Adrenal gland (tissue), 12 donors: ENCODE data around the gene DOCK9. TPM values are rescaled to one million over a fixed set of nuclear protein-coding genes. Genes with fewer than 3 reads are reported as not detected.

Experiments used
- DNase-seq, 7 donors: peaks; one replicate each; pipeline ENCODE4 v3.0.0-alpha.2; 2019 to 2020
- H3K27ac ChIP-seq, 5 donors: fragments of 200-600 bp; sonication (generic) in 4 of 5; 1 replicate in 3 of 5; 2 replicates in 2 of 5; pipeline versions ENCODE4 v1.5.1 to v1.8.0; 2016 to 2020; ENCODE audit warnings: mild to moderate bottlenecking in 1 of 5
- H3K27me3 ChIP-seq: fragments of 200-600 bp; 2 replicates; pipeline ENCODE4 v1.8.0; 2021
- H3K36me3 ChIP-seq, 2 donors: fragments of 200-600 bp; replicated peaks in 1 of 2; 1 replicate in 1 of 2; 2 replicates in 1 of 2; pipeline versions ENCODE4 v1.5.1 to v1.8.0; 2018 to 2022
- H3K4me1 ChIP-seq, 2 donors: fragments of 200-600 bp; replicated peaks in 1 of 2; 1 replicate in 1 of 2; 2 replicates in 1 of 2; pipeline versions ENCODE4 v1.5.1 to v1.8.0; 2018 to 2021
- H3K4me3 ChIP-seq, 4 donors: fragments of 200-600 bp; sonication (generic) in 3 of 4; one replicate each; pipeline ENCODE4 v1.5.1; 2016 to 2018
- H3K9me3 ChIP-seq, 3 donors: fragments of 200-600 bp; sonication (generic) in 1 of 3; replicated peaks in 1 of 3; 1 replicate in 2 of 3; 2 replicates in 1 of 3; pipeline versions ENCODE4 v1.5.1 to v1.8.0; 2016 to 2021
- POLR2A ChIP-seq, 2 donors: fragments of 450-650 bp; IDR thresholded peaks; one replicate each; pipeline ENCODE4 v1.6.1; 2017; ENCODE audit warnings: antibody characterized with exemption in 2 of 2, mild to moderate bottlenecking in 2 of 2, moderate library complexity in 1 of 2
- WGBS, 4 donors: extraction: QIAGEN DNeasy Blood & Tissue Kit in 2 of 4; methylation state at CpG; one replicate each; pipeline versions ENCODE4 v1.1.5 to v1.1.7; 2013 to 2017; 5-methylcytosine and 5-hydroxymethylcytosine counted together
- intact Hi-C, 2 donors: fragments of 100-400 bp; cut with DNase I; formaldehyde crosslinking; loops; one replicate each; pipeline versions ENCODE4 v1.14.1 to v1.15.0; 2022 to 2023
- polyA plus RNA-seq, 3 donors: library from polyadenylated mRNA; stranded (reverse); fragments of 200-250 nt in 2 of 3; fragments of 350-450 nt in 1 of 3; fragmentation: Illumina TruSeq in 1 of 3; extraction: RNeasy Lipid Tissue Mini Kit (QIAGEN cat#74804) in 1 of 3; gene quantifications; one replicate each; pipeline ENCODE4 v1.2.3, GENCODE V29; 2013 to 2014
- total RNA-seq, 9 donors: library from RNA; depleted of rRNA in 4 of 9; stranded (reverse); fragments of >200 nt in 4 of 9; fragments of 120-200 nt in 1 of 9; fragmentation: NEBNext Ultra II Directional in 1 of 9; extraction: Animal tissue kit (Norgen Biotek cat#: 25700) in 1 of 9; gene quantifications; one replicate each; pipeline versions ENCODE4 v1.1.0 to v1.2.4, GENCODE V29; 2013 to 2023
- TF ChIP-seq, protein P1 (sequence below), 6 experiments: fragments of 450-650 bp in 4 of 6; fragments of 200-600 bp in 2 of 6; sonication (generic) in 1 of 6; IDR thresholded peaks; 1 replicate in 5 of 6; 2 replicates in 1 of 6; pipeline versions ENCODE4 v1.5.1 to v1.8.0; 2016 to 2021; ENCODE audit warnings: antibody characterized with exemption in 6 of 6, mild to moderate bottlenecking in 2 of 6, moderate library complexity in 1 of 6
- donor health status: healthy with polysubstance abuse.
- donor health status: Bipolar disorder and iron deficiency.
- donor health status: DM: yes; HTN: yes; CAD: no.
- donor health status: DM: no; HTN: no; CAD: no.
- donor health status: DM: no; HTN: no; CAD: no.
- donor health status: DM: yes; HTN: yes; CAD: no.

The DOCK9 gene
- total and polyA plus RNA-seq, 12 donors = 16.2 to 83.4 (median 51.9) TPM

DNA sequence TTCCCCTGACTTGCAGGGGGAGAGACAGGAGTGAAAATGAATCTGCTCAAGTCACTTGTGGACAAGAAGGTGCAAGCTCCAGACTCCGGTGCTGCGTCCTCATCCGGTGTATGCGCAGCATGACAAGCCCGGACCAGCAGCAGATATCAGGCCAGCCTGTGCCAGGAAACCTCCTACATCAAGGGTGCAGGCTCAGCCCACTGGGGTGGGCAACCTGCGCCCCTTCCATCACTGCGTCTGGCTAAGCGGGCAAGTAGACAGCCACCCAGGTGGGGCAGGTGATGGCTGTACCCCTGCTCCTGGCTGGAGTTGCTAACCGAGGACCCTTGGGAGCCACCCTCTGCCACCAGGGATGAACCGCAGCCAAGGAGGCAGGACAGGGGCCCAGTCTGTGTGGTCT lies 192.5 kb downstream of the DOCK9 start:
- no peaks in the 10 kb centered on the region for H3K36me3 ChIP-seq
- no peak for DNase-seq
- intact Hi-C loops = no loop called here
- no peaks in the 10 kb centered on the region for H3K27me3 ChIP-seq
- TF ChIP-seq, protein P1, sequence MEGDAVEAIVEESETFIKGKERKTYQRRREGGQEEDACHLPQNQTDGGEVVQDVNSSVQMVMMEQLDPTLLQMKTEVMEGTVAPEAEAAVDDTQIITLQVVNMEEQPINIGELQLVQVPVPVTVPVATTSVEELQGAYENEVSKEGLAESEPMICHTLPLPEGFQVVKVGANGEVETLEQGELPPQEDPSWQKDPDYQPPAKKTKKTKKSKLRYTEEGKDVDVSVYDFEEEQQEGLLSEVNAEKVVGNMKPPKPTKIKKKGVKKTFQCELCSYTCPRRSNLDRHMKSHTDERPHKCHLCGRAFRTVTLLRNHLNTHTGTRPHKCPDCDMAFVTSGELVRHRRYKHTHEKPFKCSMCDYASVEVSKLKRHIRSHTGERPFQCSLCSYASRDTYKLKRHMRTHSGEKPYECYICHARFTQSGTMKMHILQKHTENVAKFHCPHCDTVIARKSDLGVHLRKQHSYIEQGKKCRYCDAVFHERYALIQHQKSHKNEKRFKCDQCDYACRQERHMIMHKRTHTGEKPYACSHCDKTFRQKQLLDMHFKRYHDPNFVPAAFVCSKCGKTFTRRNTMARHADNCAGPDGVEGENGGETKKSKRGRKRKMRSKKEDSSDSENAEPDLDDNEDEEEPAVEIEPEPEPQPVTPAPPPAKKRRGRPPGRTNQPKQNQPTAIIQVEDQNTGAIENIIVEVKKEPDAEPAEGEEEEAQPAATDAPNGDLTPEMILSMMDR (IDR thresholded peaks at IDR 0.05) = no peak
- no peak for TF ChIP-seq POLR2A (IDR thresholded peaks at IDR 0.05)
- no peaks in the 10 kb centered on the region for H3K4me1 ChIP-seq
- no peak overlapping the region for H3K27ac ChIP-seq
- no peak overlapping the region for H3K4me3 ChIP-seq
- H3K9me3 ChIP-seq = no peaks in the 10 kb centered on the region
- 83 to 91% (median 90%) methylated on average over 5 to 10 of the region's 10 CpGs for WGBS, 4 donors

DNA sequence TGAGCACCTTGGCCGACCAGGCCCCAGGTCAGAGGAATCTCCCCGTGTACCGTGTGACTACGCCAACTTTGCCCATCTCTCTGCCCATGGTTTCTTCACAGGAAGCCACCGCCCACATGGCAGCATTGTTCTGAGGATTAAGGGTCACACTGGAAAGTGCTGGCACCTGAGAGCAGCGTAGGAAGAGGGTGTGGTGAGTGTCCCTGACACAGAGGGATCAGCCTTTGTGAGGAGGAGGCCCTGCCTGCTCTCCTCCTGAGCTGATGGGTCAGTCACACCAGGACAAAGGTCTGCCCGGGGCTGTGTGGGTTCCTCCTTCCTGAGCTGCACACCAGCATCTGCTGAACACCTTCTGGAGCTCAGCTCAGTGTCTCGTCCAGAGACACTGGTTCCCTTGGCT lies 193.2 kb downstream of the DOCK9 start:
- intact Hi-C loops = no loop called here
- DNase-seq = no peak
- no peaks in the 10 kb centered on the region for H3K4me1 ChIP-seq
- no peaks in the 10 kb centered on the region for H3K9me3 ChIP-seq
- TF ChIP-seq, protein P1 (IDR thresholded peaks at IDR 0.05) = no peak
- no peak for TF ChIP-seq POLR2A (IDR thresholded peaks at IDR 0.05)
- H3K27me3 ChIP-seq = no peaks in the 10 kb centered on the region
- no peaks in the 10 kb centered on the region for H3K36me3 ChIP-seq
- 86 to 98% (median 90%) methylated on average over 6 to 8 of the region's 8 CpGs for WGBS, 4 donors
- H3K4me3 ChIP-seq = no peak overlapping the region
- no peak overlapping the region for H3K27ac ChIP-seq

DNA sequence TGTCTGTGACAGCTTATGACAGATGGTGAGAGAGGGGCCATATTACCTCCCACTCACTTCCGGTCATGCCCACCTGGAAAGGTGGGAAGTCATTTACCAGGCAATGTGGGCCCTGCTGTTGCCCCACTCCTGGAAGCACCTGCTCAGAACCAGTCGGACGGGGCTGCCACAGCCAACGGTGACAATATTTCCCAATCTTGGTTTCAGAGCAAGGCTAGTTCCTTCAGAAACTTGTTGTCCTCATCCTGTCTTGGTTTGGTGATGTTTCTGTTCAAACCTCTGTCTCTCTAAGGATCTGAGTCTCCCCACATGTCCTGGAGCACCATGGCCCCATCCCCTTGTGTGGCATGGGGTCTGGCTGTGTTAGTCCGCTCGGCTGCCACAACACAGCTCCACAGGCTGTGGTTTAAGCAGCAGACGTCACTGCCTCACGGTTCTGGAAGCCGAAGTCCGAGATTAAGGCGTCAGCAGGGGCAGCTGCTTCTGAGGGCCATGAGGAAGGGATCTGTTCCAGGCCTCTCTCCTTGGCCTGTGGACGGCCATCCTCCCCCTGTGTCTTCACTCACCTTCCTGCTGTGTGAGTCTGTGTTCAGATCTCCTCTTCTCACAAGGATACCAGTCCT lies 193.9 kb downstream of the DOCK9 start:
- intact Hi-C loops = no loop called here
- no peak overlapping the region for H3K27ac ChIP-seq
- TF ChIP-seq POLR2A (IDR thresholded peaks at IDR 0.05) = no peak
- TF ChIP-seq, protein P1 (IDR thresholded peaks at IDR 0.05) = no peak
- H3K36me3 ChIP-seq = no peaks in the 10 kb centered on the region
- no peaks in the 10 kb centered on the region for H3K4me1 ChIP-seq
- no peaks in the 10 kb centered on the region for H3K27me3 ChIP-seq
- H3K4me3 ChIP-seq = no peak overlapping the region
- no peak for DNase-seq
- WGBS, 4 donors = 82 to 88% (median 86%) methylated on average over 9 to 12 of the region's 12 CpGs
- H3K9me3 ChIP-seq = no peaks in the 10 kb centered on the region

DNA sequence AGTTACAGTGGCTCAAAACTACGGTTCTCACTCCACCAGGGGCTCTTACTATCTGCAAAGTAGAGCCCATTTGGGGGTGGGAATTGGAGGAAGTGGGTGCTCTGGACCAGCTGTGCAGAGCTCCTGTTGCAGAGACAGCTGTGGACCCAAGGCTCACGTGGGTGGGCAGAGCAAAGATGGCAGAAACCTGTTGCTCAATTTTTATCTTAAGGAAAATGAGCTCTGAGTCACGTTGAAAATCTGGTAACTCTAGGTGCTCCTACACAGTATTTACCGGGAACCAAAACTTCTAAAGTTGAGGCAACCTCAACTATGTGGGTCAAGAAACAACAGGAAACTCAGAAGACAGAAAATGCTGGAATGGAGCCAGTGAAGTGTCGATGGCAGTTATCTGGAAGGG lies 195.2 kb downstream of the DOCK9 start:
- DNase-seq = no peak
- H3K27me3 ChIP-seq = no peaks in the 10 kb centered on the region
- TF ChIP-seq, protein P1 (IDR thresholded peaks at IDR 0.05) = no peak
- TF ChIP-seq POLR2A (IDR thresholded peaks at IDR 0.05) = no peak
- H3K36me3 ChIP-seq = no peaks in the 10 kb centered on the region
- H3K27ac ChIP-seq = no peak overlapping the region
- intact Hi-C loops = no loop called here
- no peak overlapping the region for H3K4me3 ChIP-seq
- 53 to 70% (median 63%) methylated on average over 5 of the region's 5 CpGs for WGBS, 4 donors
- no peaks in the 10 kb centered on the region for H3K9me3 ChIP-seq
- no peaks in the 10 kb centered on the region for H3K4me1 ChIP-seq
